NCI-H128 (cell line): Measurements from ENCODE around the gene MYO3B.
"Not testable (repeated sequence)": the region's sequence is repeated elsewhere in the genome, so short reads cannot be mapped to it uniquely, and the experiment has no call there.

Experiments
- DNase-seq: peaks from one replicate; lab custom pipeline; 2025; ENCODE audit not compliant: unreplicated experiment; lab: John Stamatoyannopoulos, UW

MYO3B gene

DNA sequence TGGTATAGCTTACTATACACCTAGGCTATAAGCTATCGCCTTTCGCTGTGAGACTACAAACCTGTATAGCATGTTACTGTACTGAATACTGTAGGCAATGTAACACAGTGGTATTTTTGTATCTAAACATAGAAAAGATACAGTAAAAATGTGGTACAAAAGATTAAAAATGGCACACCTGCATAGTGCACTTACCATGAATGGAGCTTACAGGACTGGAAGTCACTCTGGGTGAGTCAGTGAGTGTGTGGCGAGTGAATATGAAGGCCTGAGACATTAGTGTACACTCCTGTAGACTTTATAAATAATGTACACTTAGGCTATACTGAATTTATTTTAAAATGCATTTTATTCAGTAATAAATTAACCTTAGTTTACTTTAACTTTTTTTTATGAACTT is 279.0 kb downstream of the MYO3B start:
- DNase-seq, result no peak

DNA sequence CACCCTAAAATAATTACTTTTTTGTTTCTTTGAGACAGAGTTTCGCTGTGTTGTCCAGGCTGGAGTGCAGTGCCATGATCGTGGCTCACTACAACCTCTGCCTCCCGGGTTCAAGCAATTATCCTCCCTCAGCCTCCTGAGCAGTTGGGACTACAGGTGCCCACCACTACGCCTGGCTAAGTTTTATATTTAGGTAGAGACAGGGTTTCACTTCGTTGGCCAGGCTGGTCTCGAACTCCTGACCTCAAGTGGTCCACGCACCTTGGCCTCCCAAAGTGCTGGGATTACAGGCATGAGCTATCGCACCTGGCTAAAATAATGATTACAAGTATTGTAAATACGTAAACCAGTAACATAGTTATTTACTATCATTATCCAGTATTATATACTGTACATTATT is 279.8 kb downstream of the MYO3B start:
- DNase-seq, result no peak

DNA sequence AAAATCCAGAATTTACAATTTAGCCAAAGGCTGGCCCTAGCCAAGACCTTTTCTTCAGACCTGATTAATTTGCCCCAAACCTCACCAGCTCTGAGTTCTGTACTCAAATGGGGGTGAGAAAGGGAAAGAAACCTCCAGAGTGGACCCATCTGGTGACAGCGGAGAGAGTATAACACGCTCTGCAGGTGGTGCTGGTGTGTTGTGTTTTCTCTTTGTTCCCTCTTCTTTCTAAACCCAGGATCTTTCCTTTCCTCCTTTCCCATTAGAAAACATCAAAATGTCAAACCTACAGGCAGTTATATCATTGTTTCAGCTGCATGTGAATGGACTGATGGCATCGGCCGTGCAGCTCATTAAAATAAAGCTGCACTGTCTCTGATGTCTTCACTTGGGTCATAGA is 283.9 kb downstream of the MYO3B start:
- no peak for DNase-seq

DNA sequence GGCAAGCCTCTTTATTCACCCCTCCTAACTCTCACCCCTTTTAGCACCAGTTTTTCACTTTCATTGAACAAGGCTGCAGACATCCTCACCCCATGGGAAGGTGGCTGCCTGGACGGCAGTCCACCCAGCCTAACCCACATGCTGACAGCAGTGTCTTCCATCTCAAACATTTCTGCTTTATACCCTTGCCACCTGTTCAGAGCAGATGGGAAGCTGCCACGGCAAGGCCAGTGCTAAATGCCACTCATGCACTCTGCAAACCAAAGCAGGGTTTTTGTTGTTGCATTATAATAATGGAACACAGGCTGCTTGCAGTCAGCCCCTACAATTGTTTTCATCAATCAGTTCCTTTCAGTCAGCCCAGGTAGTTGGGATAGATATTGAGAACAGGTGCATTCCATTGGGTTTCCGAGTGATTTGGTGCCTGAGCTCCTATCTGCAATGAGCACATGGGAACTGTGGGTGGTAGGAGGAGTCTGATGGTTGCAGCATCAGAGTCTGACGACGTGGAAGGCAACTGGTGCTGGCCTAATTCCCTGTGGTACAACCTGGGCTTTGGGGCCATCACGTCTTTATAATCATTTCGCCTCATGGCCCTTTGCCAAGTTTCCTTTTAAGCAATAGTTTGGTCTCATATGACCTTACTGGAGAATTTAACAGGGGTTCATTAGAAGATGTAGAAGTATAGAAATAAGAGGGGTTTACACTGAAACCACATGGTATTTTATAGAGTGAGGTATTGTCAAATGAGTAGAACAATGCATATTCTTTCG is 284.7 kb downstream of the MYO3B start:
- DNase-seq, result no peak

DNA sequence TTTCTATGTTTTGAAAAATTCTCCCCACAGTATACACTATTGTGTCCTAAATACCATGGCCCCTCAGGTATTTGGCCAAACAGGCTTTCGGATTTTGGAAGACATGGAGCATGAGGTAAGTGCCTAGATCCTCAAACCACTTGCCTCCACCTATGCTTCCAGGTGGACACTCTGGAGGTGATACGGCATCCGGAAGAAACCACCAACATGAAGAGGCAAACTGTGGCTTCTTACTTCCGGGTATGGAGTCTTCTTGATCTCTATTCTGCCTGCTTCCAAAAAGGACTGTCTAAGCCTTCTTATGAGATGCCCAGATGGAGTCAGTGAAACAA is 285.2 kb downstream of the MYO3B start:
- no peak for DNase-seq

DNA sequence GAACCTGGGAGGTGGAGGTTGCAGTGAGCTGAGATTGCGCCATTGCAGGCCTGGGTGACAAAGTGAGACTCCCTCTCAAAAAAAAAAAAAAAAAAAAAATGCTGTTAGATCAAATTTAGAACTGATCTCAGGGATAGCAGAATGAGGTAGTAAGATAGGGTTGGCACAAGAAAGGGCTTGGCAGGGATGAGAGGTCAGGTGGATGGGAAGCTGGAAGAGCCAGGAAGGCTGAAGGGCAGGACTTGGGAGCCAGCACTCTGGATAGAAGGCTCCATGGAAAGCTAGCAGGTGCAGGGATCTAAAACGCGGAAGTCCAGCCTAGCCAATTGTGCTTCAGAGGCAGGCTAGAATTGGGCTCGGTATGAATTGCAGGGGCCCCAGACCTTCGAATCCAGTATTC is 286.3 kb downstream of the MYO3B start:
- no peak for DNase-seq

DNA sequence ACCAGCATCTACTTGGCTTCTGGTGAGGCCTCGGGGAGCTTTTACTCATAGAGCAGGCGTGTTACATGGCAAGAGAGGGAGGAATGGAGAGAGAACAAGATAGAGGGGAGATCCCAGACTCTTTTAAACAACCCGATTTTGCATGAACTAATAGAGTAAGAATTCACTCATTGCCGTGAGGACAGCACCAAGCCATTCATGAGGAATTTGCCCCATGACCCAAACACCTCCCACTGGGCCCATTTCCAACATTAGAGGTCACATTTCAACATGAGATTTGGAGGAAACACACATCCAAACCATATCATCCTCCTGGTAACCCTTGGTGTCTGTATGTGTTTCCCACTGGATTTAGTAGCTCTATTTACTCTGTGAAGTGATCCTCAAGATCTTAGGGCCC is 287.3 kb downstream of the MYO3B start:
- DNase-seq, result no peak

DNA sequence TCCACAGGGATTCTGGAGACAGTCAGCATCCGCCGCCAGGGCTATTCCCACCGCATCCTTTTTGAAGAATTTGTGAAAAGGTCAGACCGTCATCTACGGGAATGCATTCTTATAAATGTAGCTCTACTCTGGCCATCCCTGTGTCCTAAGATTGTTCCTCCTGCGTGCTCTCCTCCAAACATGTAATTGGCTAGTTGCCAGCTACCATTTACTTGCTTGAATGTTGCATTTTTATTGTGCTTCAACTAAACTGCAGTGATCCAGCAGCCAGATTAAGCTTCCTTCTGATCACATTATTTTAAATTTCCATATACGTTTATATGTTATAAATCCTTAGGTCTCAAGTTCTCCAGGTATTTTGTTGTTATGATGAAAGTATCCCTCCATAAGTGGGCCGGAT is 288.7 kb downstream of the MYO3B start:
- DNase-seq, result no peak

DNA sequence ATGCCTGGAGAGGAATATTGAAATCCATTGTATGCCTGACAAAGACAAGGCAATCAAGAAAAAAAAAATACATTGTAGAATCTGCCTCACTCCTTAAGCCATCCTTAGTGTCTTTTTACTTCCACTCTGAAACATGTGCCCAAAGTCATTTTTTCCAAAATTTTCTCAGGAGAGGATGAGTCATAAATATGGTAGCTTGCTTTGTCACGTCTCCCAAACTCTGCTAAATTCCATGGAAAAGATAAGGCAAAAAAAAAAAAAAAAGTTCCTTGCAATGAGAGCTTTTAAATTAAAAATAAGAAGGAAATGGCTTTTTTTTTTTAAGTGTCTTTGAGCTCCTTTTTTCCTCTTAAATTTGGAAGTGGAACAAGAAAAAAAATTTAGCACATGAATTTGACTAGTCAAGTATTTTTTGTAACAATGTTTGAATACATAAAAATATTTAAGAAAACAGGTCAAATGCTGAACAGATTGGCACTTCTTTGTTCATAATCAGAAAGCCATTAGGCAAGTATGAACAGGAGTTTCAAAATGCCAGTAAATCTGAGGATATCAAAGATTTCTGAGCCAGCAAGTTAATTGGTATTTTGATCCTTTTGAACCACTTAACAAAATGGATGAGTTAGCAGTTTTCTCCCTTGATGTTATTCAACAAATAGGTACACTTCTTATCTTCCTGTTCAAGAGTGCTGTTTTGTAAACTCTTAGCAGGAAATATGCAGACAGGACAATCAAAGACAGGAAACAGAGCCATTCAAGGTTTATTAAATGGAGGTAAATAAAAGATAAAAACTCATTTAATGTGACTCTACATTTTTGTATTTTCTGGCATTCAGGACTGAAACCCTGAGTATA is 289.8 kb downstream of the MYO3B start:
- no peak for DNase-seq

DNA sequence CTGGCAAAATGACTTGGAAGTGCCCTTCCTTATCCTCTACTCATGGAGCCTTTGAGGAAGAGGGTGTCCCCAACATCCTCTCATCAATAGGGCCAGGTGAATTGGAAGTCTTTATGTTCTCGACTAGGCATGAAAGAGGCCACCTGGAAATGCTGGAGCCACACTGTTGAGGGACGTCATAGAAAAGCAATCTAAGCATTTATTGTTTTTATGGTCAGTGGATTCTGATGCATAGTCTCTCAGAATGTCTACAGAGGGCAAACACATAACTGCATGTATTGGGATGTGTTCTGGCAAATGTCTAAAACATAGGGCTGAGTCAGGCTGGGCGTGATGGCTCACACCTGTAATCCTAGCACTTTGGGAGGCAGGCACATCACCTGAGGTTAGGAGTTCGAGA is 290.6 kb downstream of the MYO3B start:
- no peak for DNase-seq

DNA sequence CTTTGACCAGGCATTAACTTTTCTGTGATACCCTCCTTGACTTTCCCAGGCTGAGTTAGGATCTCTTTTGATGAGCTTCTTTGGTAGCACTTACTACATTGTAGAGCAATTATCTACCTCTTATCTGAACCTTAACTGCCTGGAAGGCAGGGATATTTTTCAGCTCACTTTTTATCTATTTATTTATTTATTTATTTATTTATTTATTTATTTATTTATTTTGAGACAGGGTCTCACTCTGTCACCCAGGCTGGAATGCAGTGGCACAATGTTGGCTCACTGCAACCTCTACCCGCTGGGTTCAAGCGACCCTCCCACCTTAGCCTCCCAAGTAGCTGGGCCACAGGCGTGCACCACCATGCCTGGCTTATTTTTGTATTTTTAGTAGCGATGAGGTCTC is 294.6 kb downstream of the MYO3B start:
- not testable (repeated sequence) for DNase-seq

DNA sequence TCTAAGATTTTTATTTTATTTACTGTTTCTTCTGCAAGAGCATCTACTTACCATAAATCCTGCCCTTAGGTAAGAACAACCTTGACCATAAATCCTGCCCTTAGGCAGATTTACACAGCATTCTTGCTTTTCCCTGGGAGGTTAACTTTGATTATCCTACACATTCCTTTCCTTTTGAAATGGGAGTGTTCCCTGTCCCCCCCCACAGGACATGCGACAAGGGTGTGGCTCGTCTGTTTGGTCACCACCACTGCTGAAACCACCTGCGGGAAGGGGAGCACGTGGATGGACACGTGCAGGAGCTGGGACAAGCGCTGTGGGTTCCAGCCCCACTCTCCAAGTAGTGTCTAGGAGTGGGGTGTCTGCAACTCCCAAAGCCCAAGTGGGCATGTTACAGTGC is 297.9 kb downstream of the MYO3B start:
- no peak for DNase-seq

DNA sequence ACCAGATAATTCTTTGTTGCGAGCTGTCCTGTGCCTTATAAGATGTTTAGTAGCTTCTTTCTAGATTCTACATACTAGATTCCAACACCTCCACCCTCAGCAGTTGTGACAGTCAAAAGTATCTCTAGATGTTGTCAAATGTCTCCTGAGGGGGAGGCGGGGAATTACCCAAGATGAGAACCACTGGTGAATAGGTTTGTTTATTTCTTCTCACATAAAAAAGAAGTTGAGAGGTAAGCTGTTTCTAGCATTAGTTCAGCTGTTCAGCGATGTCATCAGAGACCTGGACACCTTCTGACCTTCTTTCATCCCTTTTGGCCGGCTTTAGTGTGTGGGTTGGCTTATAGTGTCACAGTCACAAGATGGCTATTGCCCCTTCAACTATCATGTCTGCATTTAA is 299.7 kb downstream of the MYO3B start:
- no peak for DNase-seq

DNA sequence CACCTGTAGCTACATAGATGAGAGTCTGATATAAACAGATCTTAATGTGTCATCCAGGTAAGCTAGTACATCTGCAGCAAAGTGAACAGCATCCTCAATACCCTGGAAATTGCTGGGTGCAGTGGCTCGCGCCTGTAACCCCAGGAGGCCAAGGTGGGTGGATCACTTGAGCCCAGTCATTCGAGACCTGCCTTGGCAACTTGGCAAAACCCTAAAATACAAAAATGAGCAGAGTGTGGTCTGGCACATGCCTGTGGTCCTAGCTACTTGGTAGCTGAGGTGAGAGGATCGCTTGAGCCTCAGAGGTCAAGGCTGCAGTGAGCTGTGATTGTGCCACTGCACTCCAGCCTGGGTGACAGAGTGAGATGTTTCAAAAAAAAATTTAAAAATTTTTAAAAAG is 303.3 kb downstream of the MYO3B start:
- DNase-seq, result no peak

DNA sequence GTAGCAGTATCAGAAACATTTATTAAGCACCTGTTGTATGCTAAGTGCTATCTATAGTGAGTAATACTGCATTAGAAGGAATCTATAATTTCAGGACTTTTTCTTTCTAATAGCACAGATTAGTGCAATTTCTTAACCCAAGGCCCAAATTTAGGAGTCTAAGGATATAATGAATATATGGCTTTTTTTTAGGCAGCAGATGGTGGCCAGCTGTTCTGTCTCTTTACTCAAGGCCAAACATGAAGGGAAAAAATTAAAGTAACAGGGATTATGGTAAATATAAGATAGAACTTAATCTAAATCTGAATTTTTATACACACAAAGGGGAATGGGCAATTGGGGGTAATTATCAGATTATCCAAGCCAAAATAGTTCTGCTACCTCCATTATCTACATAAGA is 306.6 kb downstream of the MYO3B start:
- DNase-seq, result no peak

DNA sequence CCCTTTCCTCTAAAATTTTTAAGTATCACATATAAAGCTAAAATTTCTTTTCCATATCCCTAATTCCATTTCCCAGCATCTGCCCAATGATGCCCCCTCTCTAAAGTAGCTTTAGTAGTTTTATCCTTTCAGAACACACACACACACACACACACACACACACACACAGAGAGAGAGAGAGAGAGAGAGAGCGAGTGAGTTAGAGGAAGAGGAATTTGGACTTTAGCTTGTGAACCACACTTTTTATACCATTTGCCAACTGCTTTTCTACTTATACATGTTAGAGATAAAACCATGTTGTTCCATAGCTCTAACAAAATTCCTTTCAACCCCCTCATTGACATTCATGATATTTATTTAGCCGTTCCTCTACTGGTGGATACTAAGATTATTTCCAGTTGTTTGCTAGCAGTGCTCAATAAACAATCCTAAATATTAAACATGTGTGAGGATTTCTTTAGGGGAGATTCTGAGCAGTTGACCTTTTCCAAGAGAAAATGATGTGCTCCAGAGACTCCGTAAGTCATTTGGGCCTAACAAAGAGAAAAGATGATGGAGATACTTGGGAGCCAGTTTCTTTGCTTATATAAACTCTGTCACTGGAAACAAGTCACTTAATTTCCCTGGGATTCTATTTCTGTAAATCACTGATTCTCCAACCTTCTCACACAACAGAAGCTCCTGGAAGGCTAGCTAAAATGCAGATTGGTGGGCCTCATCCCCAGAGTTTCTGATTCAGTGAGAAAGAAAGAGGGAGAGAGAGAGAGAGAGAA is 307.5 kb downstream of the MYO3B start:
- no peak for DNase-seq

DNA sequence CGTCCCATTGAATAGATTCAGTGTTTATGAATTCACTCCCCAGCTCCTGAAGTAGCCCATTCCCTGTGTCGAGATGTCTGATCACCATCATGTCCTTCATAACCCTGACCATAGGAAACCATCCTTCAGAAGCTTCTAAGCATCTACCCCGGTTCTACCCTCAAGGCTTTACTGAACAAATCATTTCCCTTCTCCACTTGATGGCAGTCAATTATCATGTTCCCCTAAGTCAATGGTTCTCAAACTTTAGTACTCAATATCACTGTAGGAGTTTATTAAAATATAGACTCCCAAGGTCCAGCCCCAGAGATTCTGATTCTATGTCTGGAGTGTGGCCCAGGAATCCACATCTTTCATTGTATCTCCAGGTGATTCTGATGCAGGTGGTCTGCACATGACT is 308.8 kb downstream of the MYO3B start:
- DNase-seq, result no peak

DNA sequence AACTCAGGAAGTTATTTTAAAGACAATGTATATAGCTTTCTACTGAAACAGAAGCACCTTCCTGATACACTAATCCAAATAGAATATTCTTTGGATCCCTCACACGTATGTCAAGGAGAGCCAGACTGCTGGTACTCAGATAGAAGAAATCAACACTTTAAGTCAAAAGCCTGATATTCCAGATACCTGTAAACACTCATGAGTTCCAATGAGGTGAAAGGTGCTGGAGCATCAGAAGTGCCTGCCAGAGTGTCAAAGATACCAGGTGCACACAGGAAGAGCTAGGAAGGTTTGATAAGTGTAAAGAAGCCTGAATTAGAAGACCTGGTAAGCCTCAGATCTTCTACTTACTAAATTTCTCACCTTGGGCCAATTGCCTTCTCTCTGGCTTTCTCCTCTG is 310.9 kb downstream of the MYO3B start:
- DNase-seq, result no peak

DNA sequence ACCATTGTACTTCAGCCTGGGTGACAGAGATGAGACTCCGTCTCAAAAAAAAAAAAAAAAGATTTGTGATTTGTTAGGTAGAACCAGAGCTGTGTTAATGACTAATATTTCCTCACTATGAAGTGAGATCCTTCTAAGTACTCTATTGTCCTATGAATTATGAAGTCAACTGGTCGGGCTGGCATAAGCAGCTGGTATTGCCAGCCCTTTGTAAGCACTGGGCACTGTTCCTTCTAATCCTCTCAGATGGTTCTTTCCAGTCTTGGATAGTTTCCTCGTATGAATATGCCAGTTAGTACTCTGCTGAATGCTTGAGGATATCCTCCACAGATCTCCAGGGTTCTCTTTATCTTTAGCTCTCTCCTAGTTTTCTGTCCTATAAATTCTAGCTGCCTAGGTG is 314.1 kb downstream of the MYO3B start:
- no peak for DNase-seq

DNA sequence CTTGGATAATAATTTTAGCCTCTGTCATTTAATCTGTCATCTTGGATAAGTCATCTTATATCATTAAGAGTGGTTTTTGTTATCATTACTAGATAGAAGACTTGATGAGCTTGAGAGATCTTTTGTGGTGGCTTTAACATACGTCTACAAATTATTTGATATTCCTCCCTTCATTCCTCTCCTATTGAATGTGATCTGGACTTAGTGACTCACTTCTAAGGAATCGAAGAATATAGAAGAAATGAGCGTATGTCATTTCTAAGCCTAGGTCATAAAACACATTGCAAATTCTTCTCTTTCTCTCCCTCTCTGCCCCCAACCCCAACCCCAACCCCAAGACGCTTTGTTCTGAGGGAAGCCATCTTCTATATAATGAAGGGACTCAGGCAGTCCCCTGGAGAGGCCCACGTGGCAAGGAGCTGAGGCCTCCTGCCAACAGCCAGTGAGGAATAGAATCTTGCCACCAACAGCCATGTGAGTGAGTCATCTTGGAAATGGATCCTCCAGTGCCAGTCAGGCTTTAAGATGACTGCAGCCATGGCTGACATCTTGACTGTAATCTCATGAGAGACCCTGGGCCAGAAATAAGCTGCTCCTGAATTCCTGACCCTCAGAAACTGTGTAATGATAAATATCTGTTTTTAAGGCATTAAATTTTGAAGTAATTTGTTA is 315.6 kb downstream of the MYO3B start:
- no peak for DNase-seq

DNA sequence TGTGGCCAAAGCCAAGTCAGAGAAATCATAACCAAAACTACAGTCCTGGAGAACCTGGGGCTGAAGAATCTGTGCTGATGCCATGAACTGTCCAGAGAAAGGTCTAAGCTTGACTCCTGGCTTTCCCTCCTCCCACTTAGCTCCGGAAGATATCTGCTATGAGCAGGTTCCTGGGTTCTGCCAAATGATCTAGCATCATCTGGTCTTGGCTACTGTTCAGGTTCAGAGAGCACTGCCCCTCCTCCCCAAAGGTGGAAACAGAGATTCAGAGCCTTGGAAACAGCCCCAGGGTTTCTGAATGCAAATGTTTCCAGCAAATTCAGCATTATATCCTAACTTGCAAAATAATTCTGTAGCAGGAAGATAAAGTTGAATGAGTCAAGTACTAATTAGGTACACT is 317.9 kb downstream of the MYO3B start:
- no peak for DNase-seq
